Stimulated activated CD4-positive, alpha-beta T cell treated with anti-CD3 and anti-CD28 coated beads, TNF-alpha, amount 100 ng/mL, for 24 hours (primary cell): ENCODE measurements around the gene FAM83E.
"Not testable (repeated sequence)": the region's sequence is repeated elsewhere in the genome, so short reads cannot be mapped to it uniquely, and the experiment has no call there.

Experiments
- DNase-seq, 3 experiments: peaks; one replicate each; pipeline ENCODE4 v3.0.0-alpha.2; 2020; ENCODE audit warnings: low read depth in 3 of 3

FAM83E gene

GRCh38 chr19:48611872-48612271 is 3.0 kb downstream of the FAM83E start:
- DNase-seq = no peak

GRCh38 chr19:48609571-48610108 is 5.2 kb downstream of the FAM83E start:
- no peak for DNase-seq

- no peak for DNase-seq
Observed at GRCh38 chr19:48608798-48609263, 6.0 kb downstream of the FAM83E start.

- no peak for DNase-seq
Observed at GRCh38 chr19:48607359-48607755, 7.5 kb downstream of the FAM83E start.

GRCh38 chr19:48606463-48607358 is 8.2 kb downstream of the FAM83E start, which contains the start of gene SPACA4:
Gene SPACA4, plus strand, starts transcription at chr19:48606742. Its CDS starts 237 bp downstream, at chr19:48606979.
- DNase-seq = no peak

GRCh38 chr19:48603850-48604249 is 11.0 kb downstream of the FAM83E start:
- no peak for DNase-seq

- no peak for DNase-seq
Observed at GRCh38 chr19:48603449-48603848, 11.4 kb downstream of the FAM83E start.

GRCh38 chr19:48603001-48603400 is 11.9 kb downstream of the FAM83E start:
- DNase-seq = no peak

GRCh38 chr19:48600679-48601417 is 14.0 kb downstream of the FAM83E start:
- no peak for DNase-seq

- DNase-seq = no peak
Observed at GRCh38 chr19:48598996-48599700, 15.7 kb downstream of the FAM83E start.

- DNase-seq = no peak
Observed at GRCh38 chr19:48596679-48597465, 18.0 kb downstream of the FAM83E start.

GRCh38 chr19:48596237-48596636 is 18.6 kb downstream of the FAM83E start:
- no peak for DNase-seq

- DNase-seq = no peak
Observed at GRCh38 chr19:48595833-48596232, 19.0 kb downstream of the FAM83E start.

- DNase-seq = no peak
Observed at GRCh38 chr19:48595171-48595570, 19.7 kb downstream of the FAM83E start.

GRCh38 chr19:48591021-48591420 is 23.9 kb downstream of the FAM83E start:
- no peak for DNase-seq

- peak; percentile 67 to 86 (median 75) for DNase-seq
Observed at GRCh38 chr19:48588670-48589401, 26.0 kb downstream of the FAM83E start.

- no peak for DNase-seq
Observed at GRCh38 chr19:48587387-48587786, 27.5 kb downstream of the FAM83E start.

GRCh38 chr19:48582168-48582567 is 32.7 kb downstream of the FAM83E start:
- no peak for DNase-seq

- DNase-seq = no peak
Observed at GRCh38 chr19:48578891-48579290, 36.0 kb downstream of the FAM83E start.

GRCh38 chr19:48577908-48578307 is 37.0 kb downstream of the FAM83E start:
- not testable (repeated sequence) for DNase-seq
